Fibroblast of skin of right quadriceps (primary cell): ENCODE data around the gene CDYL2.
"Not testable (repeated sequence)": the region's sequence is repeated elsewhere in the genome, so short reads cannot be mapped to it uniquely, and the experiment has no call there.

ENCODE experiments used
- DNase-seq: peaks from one replicate; pipeline ENCODE4 v3.0.0-alpha.2; 2013

CDYL2 gene

GRCh38 chr16:80807906-80808305, 3.5 kb upstream of the CDYL2 start:
- no peak for DNase-seq

GRCh38 chr16:80806927-80807340, 2.5 kb upstream of the CDYL2 start:
- peak; percentile 79 for DNase-seq

GRCh38 chr16:80806289-80806688, 1.9 kb upstream of the CDYL2 start:
- no peak for DNase-seq

GRCh38 chr16:80804056-80804525, 307 bp downstream of the CDYL2 start:
- DNase-seq: peak; percentile 69

- DNase-seq: peak; percentile 20
Observed at GRCh38 chr16:80803339-80804055, 901 bp downstream of the CDYL2 start.

GRCh38 chr16:80802902-80803301, 1.5 kb downstream of the CDYL2 start:
- DNase-seq: no peak

GRCh38 chr16:80802138-80802537, 2.3 kb downstream of the CDYL2 start:
- DNase-seq: no peak

GRCh38 chr16:80794071-80794470, 10.3 kb downstream of the CDYL2 start:
- no peak for DNase-seq

GRCh38 chr16:80792031-80792430, 12.4 kb downstream of the CDYL2 start:
- peak; percentile 12 for DNase-seq

- no peak for DNase-seq
Observed at GRCh38 chr16:80791411-80791810, 13.0 kb downstream of the CDYL2 start.

- no peak for DNase-seq
Observed at GRCh38 chr16:80790751-80791150, 13.6 kb downstream of the CDYL2 start.

- peak; percentile 31 for DNase-seq
Observed at GRCh38 chr16:80788027-80788426, 16.4 kb downstream of the CDYL2 start.

- not testable (repeated sequence) for DNase-seq
Observed at GRCh38 chr16:80786561-80786960, 17.8 kb downstream of the CDYL2 start.

- DNase-seq: no peak
Observed at GRCh38 chr16:80784951-80785350, 19.4 kb downstream of the CDYL2 start.

GRCh38 chr16:80778703-80779102, 25.7 kb downstream of the CDYL2 start:
- no peak for DNase-seq

GRCh38 chr16:80776856-80777255, 27.5 kb downstream of the CDYL2 start:
- no peak for DNase-seq

GRCh38 chr16:80775450-80775849, 28.9 kb downstream of the CDYL2 start:
- DNase-seq: no peak

- DNase-seq: no peak
Observed at GRCh38 chr16:80766798-80767197, 37.6 kb downstream of the CDYL2 start.

- no peak for DNase-seq
Observed at GRCh38 chr16:80759419-80760162, 44.8 kb downstream of the CDYL2 start.

- no peak for DNase-seq
Observed at GRCh38 chr16:80754476-80754875, 49.9 kb downstream of the CDYL2 start.

- no peak for DNase-seq
Observed at GRCh38 chr16:80752541-80752940, 51.9 kb downstream of the CDYL2 start.

- peak; percentile 56 for DNase-seq
Observed at GRCh38 chr16:80751167-80751566, 53.2 kb downstream of the CDYL2 start.

GRCh38 chr16:80746231-80746630, 58.2 kb downstream of the CDYL2 start:
- no peak for DNase-seq

GRCh38 chr16:80744856-80745255, 59.5 kb downstream of the CDYL2 start:
- DNase-seq: no peak
